Germinal center (tissue), 1 donor: ENCODE data around the gene AKAP6.

Source experiments
- DNase-seq: peaks from one replicate; pipeline ENCODE4 v3.0.0; 2012; ENCODE audit warnings: mixed read lengths, low spot score

AKAP6 gene

GRCh38 chr14:32330351-32331111, 1.4 kb downstream of the AKAP6 start:
- DNase-seq = no peak

- no peak for DNase-seq
Measured at GRCh38 chr14:32331206-32331605, 2.1 kb downstream of the AKAP6 start.

GRCh38 chr14:32332415-32333316, 3.6 kb downstream of the AKAP6 start:
- no peak for DNase-seq

- no peak for DNase-seq
Measured at GRCh38 chr14:32336702-32337101, 7.6 kb downstream of the AKAP6 start.

- DNase-seq = no peak
Measured at GRCh38 chr14:32337759-32338158, 8.7 kb downstream of the AKAP6 start.

- no peak for DNase-seq
Measured at GRCh38 chr14:32339188-32339587, 10.1 kb downstream of the AKAP6 start.

GRCh38 chr14:32341947-32342846, 13.1 kb downstream of the AKAP6 start:
- DNase-seq = no peak

GRCh38 chr14:32342847-32343194, 13.7 kb downstream of the AKAP6 start:
- no peak for DNase-seq

GRCh38 chr14:32343926-32344430, 14.9 kb downstream of the AKAP6 start:
- no peak for DNase-seq

- no peak for DNase-seq
Measured at GRCh38 chr14:32345311-32345791, 16.3 kb downstream of the AKAP6 start.

GRCh38 chr14:32349322-32349721, 20.2 kb downstream of the AKAP6 start:
- DNase-seq = no peak

- peak; percentile 3 for DNase-seq
Measured at GRCh38 chr14:32350020-32350419, 20.9 kb downstream of the AKAP6 start.

GRCh38 chr14:32352631-32353030, 23.5 kb downstream of the AKAP6 start:
- no peak for DNase-seq

- DNase-seq = no peak
Measured at GRCh38 chr14:32354716-32355115, 25.6 kb downstream of the AKAP6 start.

- DNase-seq = no peak
Measured at GRCh38 chr14:32358781-32359180, 29.7 kb downstream of the AKAP6 start.

GRCh38 chr14:32361674-32362073, 32.6 kb downstream of the AKAP6 start:
- no peak for DNase-seq

- no peak for DNase-seq
Measured at GRCh38 chr14:32363761-32364160, 34.7 kb downstream of the AKAP6 start.

- DNase-seq = no peak
Measured at GRCh38 chr14:32364941-32365340, 35.8 kb downstream of the AKAP6 start.

GRCh38 chr14:32366256-32366879, 37.3 kb downstream of the AKAP6 start:
- DNase-seq = no peak

GRCh38 chr14:32366986-32367385, 37.9 kb downstream of the AKAP6 start:
- DNase-seq = no peak

- DNase-seq = no peak
Measured at GRCh38 chr14:32367516-32367915, 38.4 kb downstream of the AKAP6 start.
